HG03060 (cell line): Measurements from ENCODE around the gene XXYLT1.
"Not testable (repeated sequence)": the region's sequence is repeated elsewhere in the genome, so short reads cannot be mapped to it uniquely, and the experiment has no call there.

Experiments used
- ATAC-seq: cut with Tn5 transposase; IDR thresholded peaks from one replicate; pipeline ENCODE4 v1.9.1; 2021; ENCODE audit warnings: low read depth, moderate number of reproducible peaks; ENCODE audit not compliant: unreplicated experiment

Gene XXYLT1

GRCh38 chr3:195058336-195059005 lies 212.5 kb downstream of the XXYLT1 start:
- ATAC-seq: no peak

- ATAC-seq: no peak
Observed at GRCh38 chr3:195057716-195058115, 213.2 kb downstream of the XXYLT1 start.

- ATAC-seq: no peak
Observed at GRCh38 chr3:195056506-195056905, 214.5 kb downstream of the XXYLT1 start.

- no peak for ATAC-seq
Observed at GRCh38 chr3:195054311-195054710, 216.6 kb downstream of the XXYLT1 start.

GRCh38 chr3:195052939-195053338 lies 218.0 kb downstream of the XXYLT1 start:
- ATAC-seq: no peak

- ATAC-seq: not testable (repeated sequence)
Observed at GRCh38 chr3:195050296-195050695, 220.7 kb downstream of the XXYLT1 start.

- no peak for ATAC-seq
Observed at GRCh38 chr3:195048059-195048905, 222.7 kb downstream of the XXYLT1 start.

- no peak for ATAC-seq
Observed at GRCh38 chr3:195047536-195047935, 223.4 kb downstream of the XXYLT1 start.

GRCh38 chr3:195046441-195046840 lies 224.5 kb downstream of the XXYLT1 start:
- no peak for ATAC-seq

GRCh38 chr3:195045481-195046210 lies 225.3 kb downstream of the XXYLT1 start:
- ATAC-seq: no peak

- ATAC-seq: no peak
Observed at GRCh38 chr3:195044411-195044810, 226.5 kb downstream of the XXYLT1 start.

GRCh38 chr3:195043607-195044339 lies 227.2 kb downstream of the XXYLT1 start:
- no peak for ATAC-seq

- no peak for ATAC-seq
Observed at GRCh38 chr3:195042743-195043606, 228.0 kb downstream of the XXYLT1 start.

GRCh38 chr3:195041871-195042742 lies 228.9 kb downstream of the XXYLT1 start:
- ATAC-seq: no peak

- ATAC-seq: no peak
Observed at GRCh38 chr3:195040773-195041520, 230.0 kb downstream of the XXYLT1 start.

- ATAC-seq: no peak
Observed at GRCh38 chr3:195040094-195040493, 230.9 kb downstream of the XXYLT1 start.

- ATAC-seq: no peak
Observed at GRCh38 chr3:195039180-195039843, 231.6 kb downstream of the XXYLT1 start.
